C4-2B (cell line): ENCODE data around the gene GPR137.

ENCODE experiments used
- CTCF ChIP-seq: fragments of 450-650 bp; conservative IDR thresholded peaks from 2 replicates; pipeline ENCODE4 v1.5.1; 2017; ENCODE audit warnings: mild to moderate bottlenecking
- ZFX ChIP-seq: fragments of 450-650 bp; IDR thresholded peaks from 2 replicates; pipeline ENCODE4 v1.6.1; 2017

DNA sequence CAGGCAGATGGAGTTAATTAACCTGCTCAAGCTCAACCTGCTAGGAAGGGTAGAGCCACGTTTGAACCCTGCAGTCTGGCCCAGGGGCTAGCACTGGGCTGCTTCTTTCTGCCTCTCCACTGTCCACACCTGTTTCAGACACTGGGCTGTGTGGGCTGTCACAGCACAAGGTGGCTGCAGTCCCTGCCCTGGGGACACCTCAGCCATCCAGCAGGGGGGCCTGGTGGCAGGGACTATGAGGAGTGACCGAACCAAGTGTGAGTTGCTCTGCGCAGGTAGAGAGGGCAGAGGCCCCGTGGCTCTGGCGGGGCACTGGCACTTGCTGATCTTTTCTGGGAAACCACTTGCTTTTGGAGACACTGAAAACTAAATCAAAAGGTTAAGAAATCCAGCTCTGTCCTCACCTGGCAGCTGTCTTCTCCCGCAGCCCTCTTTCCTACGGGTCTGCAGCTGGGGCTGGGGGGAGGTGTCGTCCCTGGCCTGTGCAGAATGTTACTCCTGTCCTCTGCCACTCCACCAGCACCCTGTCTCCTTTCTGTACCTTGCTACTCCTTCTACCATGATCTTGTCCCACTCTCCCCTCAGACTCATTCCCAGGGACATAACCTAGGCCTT, 7.0 kb upstream of the GPR137 start:
- TF ChIP-seq CTCF = no peak
- TF ChIP-seq ZFX = no peak
